NB4 (cell line): ENCODE measurements around the gene ZNF439.
"Not testable (repeated sequence)": the region's sequence is repeated elsewhere in the genome, so short reads cannot be mapped to it uniquely, and the experiment has no call there.

Experiments
- MYC ChIP-seq: IDR thresholded peaks from 2 replicates; pipeline ENCODE4 v1.6.1; 2011; ENCODE audit warnings: low read depth, low read length
- POLR2A ChIP-seq: IDR thresholded peaks from 2 replicates; pipeline ENCODE4 v1.6.1; 2011; ENCODE audit warnings: mild to moderate bottlenecking; ENCODE audit not compliant: insufficient read length; ENCODE audit errors: extremely low read depth
- TF ChIP-seq, protein P1 (sequence below): IDR thresholded peaks from 2 replicates; pipeline ENCODE4 v1.6.1; 2011; ENCODE audit warnings: low read depth, low read length
- TF ChIP-seq, protein P2 (sequence below): IDR thresholded peaks from one replicate; pipeline ENCODE4 v1.5.1; 2012; ENCODE audit warnings: low read depth, low read length

DNA sequence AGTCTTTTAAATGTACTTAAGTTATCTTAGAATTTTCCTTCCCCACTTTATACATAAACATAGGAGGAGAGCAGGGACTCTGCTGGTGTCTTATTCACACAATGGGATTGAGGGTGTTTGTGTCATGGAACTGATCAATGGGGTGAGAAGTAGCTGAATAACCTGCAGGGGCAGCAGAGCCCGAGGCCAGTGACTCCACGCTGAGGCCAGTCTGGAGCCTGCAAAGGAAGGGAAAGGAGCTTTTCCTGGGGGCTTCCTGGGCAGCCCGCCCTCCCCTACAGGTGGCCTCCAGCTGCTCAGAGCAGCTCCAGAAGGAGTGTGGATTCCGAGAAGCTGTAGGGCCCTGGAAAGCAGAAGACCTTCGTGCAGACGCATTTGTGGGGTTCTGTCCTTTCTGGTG lies 911 bp upstream of the ZNF439 start:
- TF ChIP-seq, protein P1, sequence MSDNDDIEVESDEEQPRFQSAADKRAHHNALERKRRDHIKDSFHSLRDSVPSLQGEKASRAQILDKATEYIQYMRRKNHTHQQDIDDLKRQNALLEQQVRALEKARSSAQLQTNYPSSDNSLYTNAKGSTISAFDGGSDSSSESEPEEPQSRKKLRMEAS: not testable (repeated sequence)
- TF ChIP-seq, protein P2, sequence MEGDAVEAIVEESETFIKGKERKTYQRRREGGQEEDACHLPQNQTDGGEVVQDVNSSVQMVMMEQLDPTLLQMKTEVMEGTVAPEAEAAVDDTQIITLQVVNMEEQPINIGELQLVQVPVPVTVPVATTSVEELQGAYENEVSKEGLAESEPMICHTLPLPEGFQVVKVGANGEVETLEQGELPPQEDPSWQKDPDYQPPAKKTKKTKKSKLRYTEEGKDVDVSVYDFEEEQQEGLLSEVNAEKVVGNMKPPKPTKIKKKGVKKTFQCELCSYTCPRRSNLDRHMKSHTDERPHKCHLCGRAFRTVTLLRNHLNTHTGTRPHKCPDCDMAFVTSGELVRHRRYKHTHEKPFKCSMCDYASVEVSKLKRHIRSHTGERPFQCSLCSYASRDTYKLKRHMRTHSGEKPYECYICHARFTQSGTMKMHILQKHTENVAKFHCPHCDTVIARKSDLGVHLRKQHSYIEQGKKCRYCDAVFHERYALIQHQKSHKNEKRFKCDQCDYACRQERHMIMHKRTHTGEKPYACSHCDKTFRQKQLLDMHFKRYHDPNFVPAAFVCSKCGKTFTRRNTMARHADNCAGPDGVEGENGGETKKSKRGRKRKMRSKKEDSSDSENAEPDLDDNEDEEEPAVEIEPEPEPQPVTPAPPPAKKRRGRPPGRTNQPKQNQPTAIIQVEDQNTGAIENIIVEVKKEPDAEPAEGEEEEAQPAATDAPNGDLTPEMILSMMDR: not testable (repeated sequence)
- TF ChIP-seq POLR2A, MYC: not testable (repeated sequence)
